SK-N-SH (cell line): ENCODE data around the gene RBP3. TPM values are rescaled to one million over a fixed set of nuclear protein-coding genes. Genes with fewer than 3 reads are reported as not detected.

Experiments used
- CTCF ChIA-PET: fragments of 300-600, 350-600 bp; formaldehyde crosslinking; extraction: SDS; loops from one replicate; lab custom pipeline; 2021; lab: Yijun Ruan, JAX
- POLR2A ChIA-PET: fragments of 350-600 bp; sonication (Branson Sonifier 250); formaldehyde crosslinking; extraction: SDS; loops from one replicate; lab custom pipeline; 2020; ENCODE audit warnings: antibody characterized with exemption, inconsistent platforms; lab: Yijun Ruan, JAX
- DNase-seq: peaks from one replicate; pipeline ENCODE4 v3.0.0; 2012
- H2AFZ ChIP-seq: fragments of 200-600 bp; sonication (generic); 2 replicates; pipeline ENCODE4 v1.8.1; 2016; ENCODE audit warnings: antibody characterized with exemption, mild to moderate bottlenecking, low read depth
- H3F3A ChIP-seq: fragments of 200-600 bp; sonication (generic); replicated peaks from 2 replicates; pipeline ENCODE3; 2016; ENCODE audit warnings: antibody characterized with exemption, mild to moderate bottlenecking; ENCODE audit not compliant: insufficient read depth
- H3K27ac ChIP-seq, 2 experiments: fragments of 200-500 bp in 1 of 2; fragments of 200-600 bp in 1 of 2; sonication (Bioruptor generic) in 1 of 2; sonication (generic), shearing (Covaris generic) in 1 of 2; 2 replicates each; pipeline versions ENCODE4 v1.5.1 to v1.6.1; 2014 to 2016; ENCODE audit warnings: low read depth in 2 of 2, inconsistent platforms in 1 of 2, low read length in 1 of 2, mild to moderate bottlenecking in 1 of 2, mixed read lengths in 1 of 2
- H3K27me3 ChIP-seq: fragments of 200-600 bp; sonication (generic), shearing (Covaris generic); 2 replicates; pipeline ENCODE4 v1.6.1; 2016; ENCODE audit warnings: mixed run types; ENCODE audit not compliant: insufficient read depth
- H3K36me3 ChIP-seq, 2 experiments: fragments of 200-500 bp in 1 of 2; fragments of 200-600 bp in 1 of 2; sonication (Bioruptor generic) in 1 of 2; sonication (generic) in 1 of 2; replicated peaks in 1 of 2; 2 replicates each; pipeline versions ENCODE3 to v1.5.1; 2014 to 2016; ENCODE audit warnings: low read length in 1 of 2, mild to moderate bottlenecking in 1 of 2; ENCODE audit not compliant: insufficient read depth in 2 of 2, control insufficient read depth in 1 of 2
- H3K4me1 ChIP-seq, 2 experiments: fragments of 200-500 bp in 1 of 2; fragments of 200-600 bp in 1 of 2; sonication (Bioruptor generic) in 1 of 2; sonication (generic), shearing (Covaris generic) in 1 of 2; 2 replicates each; pipeline versions ENCODE4 v1.5.1 to v1.6.1; 2014 to 2016; ENCODE audit warnings: low read depth in 1 of 2, low read length in 1 of 2, mixed run types in 1 of 2; ENCODE audit not compliant: insufficient read depth in 2 of 2, control insufficient read depth in 1 of 2
- H3K4me2 ChIP-seq: fragments of 200-600 bp; sonication (generic), shearing (Covaris generic); 2 replicates; pipeline ENCODE4 v1.6.1; 2017; ENCODE audit warnings: mixed run types
- H3K4me3 ChIP-seq, 2 experiments: fragments of 200-500 bp in 1 of 2; fragments of 200-600 bp in 1 of 2; sonication (Bioruptor generic) in 1 of 2; sonication (generic), shearing (Covaris generic) in 1 of 2; 2 replicates each; pipeline versions ENCODE4 v1.5.1 to v1.8.1; 2014 to 2016; ENCODE audit warnings: low read depth in 2 of 2, inconsistent platforms in 1 of 2, low read length in 1 of 2, mild to moderate bottlenecking in 1 of 2, mixed read lengths in 1 of 2, moderate library complexity in 1 of 2
- H3K79me2 ChIP-seq: fragments of 200-600 bp; sonication (generic); 2 replicates; pipeline ENCODE4 v1.8.1; 2017; ENCODE audit warnings: mild to moderate bottlenecking; ENCODE audit not compliant: insufficient read depth
- H3K9ac ChIP-seq: fragments of 200-600 bp; sonication (generic); 2 replicates; pipeline ENCODE4 v1.6.1; 2017; ENCODE audit warnings: mixed run types
- H3K9me2 ChIP-seq: fragments of 200-600 bp; sonication (generic); 2 replicates; pipeline ENCODE4 v1.6.1; 2017; ENCODE audit warnings: mixed run types
- H3K9me3 ChIP-seq: fragments of 200-600 bp; sonication (generic); 2 replicates; pipeline ENCODE4 v1.6.1; 2017; ENCODE audit warnings: mixed run types, mild to moderate bottlenecking, moderate library complexity
- H4K20me1 ChIP-seq: fragments of 200-600 bp; sonication (generic); 2 replicates; pipeline ENCODE4 v1.6.1; 2017; ENCODE audit warnings: mild to moderate bottlenecking, mixed run types; ENCODE audit not compliant: insufficient read depth
- ELF1 ChIP-seq: IDR thresholded peaks from 2 replicates; pipeline ENCODE4 v1.4.0; 2012
- EP300 ChIP-seq, 2 experiments: IDR thresholded peaks; 2 replicates each; pipeline versions ENCODE4 v1.4.0 to v1.6.1; 2012; ENCODE audit warnings: borderline replicate concordance in 1 of 2, low read depth in 1 of 2, low read length in 1 of 2
- MAX ChIP-seq: IDR thresholded peaks from 2 replicates; pipeline ENCODE4 v1.4.0; 2012; ENCODE audit warnings: low read depth
- MXI1 ChIP-seq: IDR thresholded peaks from 2 replicates; pipeline ENCODE4 v1.6.1; 2012; ENCODE audit warnings: mild to moderate bottlenecking, low read depth, low read length, improper control_type of control experiment
- NFIC ChIP-seq: IDR thresholded peaks from 2 replicates; pipeline ENCODE4 v1.4.0; 2012; ENCODE audit warnings: borderline replicate concordance
- RFX5 ChIP-seq: IDR thresholded peaks from 2 replicates; pipeline ENCODE4 v1.6.1; 2012; ENCODE audit warnings: mild to moderate bottlenecking, improper control_type of control experiment, low read length
- RXRA ChIP-seq: IDR thresholded peaks from 2 replicates; pipeline ENCODE4 v1.4.0; 2012; ENCODE audit warnings: low read depth, mild to moderate bottlenecking, borderline replicate concordance
- YY1 ChIP-seq: IDR thresholded peaks from 2 replicates; pipeline ENCODE4 v1.4.0; 2012; ENCODE audit warnings: low read depth, mild to moderate bottlenecking
- whole genome bisulfite sequencing: methylation state at CpG from one replicate; pipeline ENCODE4 v1.1.6; 2017; ENCODE audit warnings: low lambda C conversion rate; 5-methylcytosine and 5-hydroxymethylcytosine counted together
- polyA plus RNA-seq, 3 experiments: library from polyadenylated mRNA; depleted of rRNA; stranded (reverse); fragments of >200 nt; gene quantifications; 2 replicates each; pipeline ENCODE4 v1.2.3, GENCODE V29; 2012
- TF ChIP-seq, protein P1 (sequence below): fragments of 150-350 bp; IDR thresholded peaks from 2 replicates; pipeline ENCODE4 v1.6.1; 2017; ENCODE audit warnings: antibody characterized with exemption, low read length, low read depth, borderline replicate concordance

Gene RBP3
- polyA plus RNA-seq, 1 of the 3 experiments (the other 2 are of a cell fraction) = not detected

- no peak for TF ChIP-seq ELF1
- DNase-seq = no peak
- ChIA-PET CTCF (interaction anchor here (0.7 to 12.0 kb wide), 7 partner anchors 26 to 322 kb away, joined by 4 to 337 read pairs (median 16); no protein-coding TSS in a partner anchor), POLR2A (interaction anchor here (0.6 kb wide), 1 partner anchor 15 kb away, joined by 3 read pairs; the partner anchor contains the start of gene GDF10)
- no peaks in the 10 kb centered on the region for H3K27me3 ChIP-seq
- no peak overlapping the region for H3K27ac ChIP-seq
- H3K36me3 ChIP-seq = no peaks in the 10 kb centered on the region
- no peak overlapping the region for H2AFZ ChIP-seq
- H3K4me3 ChIP-seq = no peak overlapping the region
- H3K79me2 ChIP-seq = no peaks in the 10 kb centered on the region
- no peaks in the 10 kb centered on the region for H4K20me1 ChIP-seq
- no peaks in the 10 kb centered on the region for H3F3A ChIP-seq
- H3K4me2 ChIP-seq = no peak overlapping the region
- WGBS = 55% methylated on average over 4 of the region's 9 CpGs
- no peak overlapping the region for H3K9ac ChIP-seq
- H3K9me2 ChIP-seq = no peaks in the 10 kb centered on the region
- H3K9me3 ChIP-seq = no peaks in the 10 kb centered on the region
- peaks cover 0 to 31% of the 10 kb centered on the region in 2 experiments; a peak in 1 of 4 replicates for H3K4me1 ChIP-seq
These were observed 33.7 kb upstream of the RBP3 start for GRCh38 chr10:47314416-47314970.

DNA sequence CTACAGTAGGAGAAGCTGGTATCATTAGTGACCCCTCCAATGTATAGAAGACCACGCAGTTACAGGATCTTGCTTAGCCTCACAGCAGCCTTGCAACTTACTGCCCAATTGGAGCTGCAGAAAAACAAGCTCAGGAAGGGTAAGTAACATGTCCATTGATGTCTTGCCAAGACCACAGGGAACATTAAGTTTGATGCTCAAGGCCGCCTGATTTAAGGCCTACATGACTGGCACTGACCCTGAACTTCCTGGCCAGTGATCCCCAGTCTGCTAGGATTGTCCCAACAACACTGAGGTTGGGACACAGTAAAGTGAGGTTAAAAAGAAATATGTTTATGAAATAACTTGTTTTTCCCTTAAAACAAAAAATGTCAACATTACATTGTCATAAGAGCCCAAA, 32.7 kb upstream of the RBP3 start:
- Histone ChIP-seq H3K9ac (no peak overlapping the region), H3K4me1 (peaks cover 0 to 24% of the 10 kb centered on the region in 2 experiments; a peak in 1 of 4 replicates), H3K4me3 (no peak overlapping the region), H3K27ac (no peak overlapping the region), H3K27me3 (no peaks in the 10 kb centered on the region), H3K9me3 (no peaks in the 10 kb centered on the region), H3K4me2 (no peak overlapping the region), H3K9me2 (no peaks in the 10 kb centered on the region), H2AFZ (no peak overlapping the region), H3K79me2 (no peaks in the 10 kb centered on the region), H3F3A (no peaks in the 10 kb centered on the region), H4K20me1 (no peaks in the 10 kb centered on the region), H3K36me3 (no peaks in the 10 kb centered on the region)
- POLR2A ChIA-PET = interaction anchor here (1.3 kb wide), 1 partner anchor 293 kb away, joined by 3 read pairs; no protein-coding TSS in a partner anchor
- WGBS = 30% methylated on average over 2 of the region's 2 CpGs
- TF ChIP-seq MAX (no peak), NFIC (no peak), ELF1 (no peak)
- TF ChIP-seq, protein P1, sequence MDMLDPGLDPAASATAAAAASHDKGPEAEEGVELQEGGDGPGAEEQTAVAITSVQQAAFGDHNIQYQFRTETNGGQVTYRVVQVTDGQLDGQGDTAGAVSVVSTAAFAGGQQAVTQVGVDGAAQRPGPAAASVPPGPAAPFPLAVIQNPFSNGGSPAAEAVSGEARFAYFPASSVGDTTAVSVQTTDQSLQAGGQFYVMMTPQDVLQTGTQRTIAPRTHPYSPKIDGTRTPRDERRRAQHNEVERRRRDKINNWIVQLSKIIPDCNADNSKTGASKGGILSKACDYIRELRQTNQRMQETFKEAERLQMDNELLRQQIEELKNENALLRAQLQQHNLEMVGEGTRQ = no peak
- DNase-seq = no peak
- CTCF ChIA-PET = interaction anchor here (1.2 to 12.0 kb wide), 5 partner anchors 26 to 323 kb away, joined by 3 to 337 read pairs (median 55); no protein-coding TSS in a partner anchor

DNA sequence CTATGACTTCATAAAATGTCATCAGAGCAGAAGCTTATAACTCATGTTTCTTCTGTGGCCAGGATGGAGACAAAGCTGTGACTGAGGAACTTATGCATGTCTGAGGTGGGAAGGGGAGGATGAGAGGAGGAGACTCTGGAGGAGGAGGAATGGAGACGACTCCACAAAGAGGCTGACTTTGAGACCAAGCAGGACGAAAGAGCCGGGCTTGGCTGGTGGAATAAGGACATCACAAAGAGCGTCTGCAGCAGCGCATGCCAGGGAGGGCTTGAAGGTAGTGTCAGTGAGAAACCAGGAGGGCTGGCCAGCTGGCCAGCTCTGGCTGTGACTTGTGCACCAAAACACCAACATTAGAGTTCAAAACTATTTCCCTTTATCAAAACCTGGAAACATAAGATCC, 32.0 kb upstream of the RBP3 start:
- Histone ChIP-seq H3K79me2 (no peaks in the 10 kb centered on the region), H3K4me3 (no peak overlapping the region), H2AFZ (no peak overlapping the region), H3K9me3 (no peaks in the 10 kb centered on the region), H3K27ac (no peak overlapping the region), H3K4me1 (peaks cover 0 to 17% of the 10 kb centered on the region in 2 experiments; a peak in 1 of 4 replicates), H4K20me1 (no peaks in the 10 kb centered on the region), H3K9ac (no peak overlapping the region), H3K9me2 (no peaks in the 10 kb centered on the region), H3K27me3 (no peaks in the 10 kb centered on the region), H3K4me2 (no peak overlapping the region), H3K36me3 (no peaks in the 10 kb centered on the region), H3F3A (no peaks in the 10 kb centered on the region)
- ChIA-PET CTCF (interaction anchor here (1.2 to 12.0 kb wide), 5 partner anchors 25 to 324 kb away, joined by 3 to 337 read pairs (median 55); no protein-coding TSS in a partner anchor), POLR2A (interaction anchor here (1.3 kb wide), 1 partner anchor 294 kb away, joined by 3 read pairs; no protein-coding TSS in a partner anchor)
- TF ChIP-seq ELF1 (no peak), YY1 (no peak), EP300 (IDR thresholded peaks at IDR 0.05; ENCODE audit: borderline replicate concordance in 1 of 2, low read depth in 1 of 2, low read length in 1 of 2) (no peak), RFX5 (no peak), MXI1 (no peak), RXRA (no peak), MAX (no peak)
- no peak for DNase-seq
- 60% methylated on average over 5 of the region's 5 CpGs for WGBS
